Measurements from ENCODE around the gene ASIP.
"Not testable (repeated sequence)": the region's sequence is repeated elsewhere in the genome, so short reads cannot be mapped to it uniquely, and the experiment has no call there.

Gene ASIP

DNA sequence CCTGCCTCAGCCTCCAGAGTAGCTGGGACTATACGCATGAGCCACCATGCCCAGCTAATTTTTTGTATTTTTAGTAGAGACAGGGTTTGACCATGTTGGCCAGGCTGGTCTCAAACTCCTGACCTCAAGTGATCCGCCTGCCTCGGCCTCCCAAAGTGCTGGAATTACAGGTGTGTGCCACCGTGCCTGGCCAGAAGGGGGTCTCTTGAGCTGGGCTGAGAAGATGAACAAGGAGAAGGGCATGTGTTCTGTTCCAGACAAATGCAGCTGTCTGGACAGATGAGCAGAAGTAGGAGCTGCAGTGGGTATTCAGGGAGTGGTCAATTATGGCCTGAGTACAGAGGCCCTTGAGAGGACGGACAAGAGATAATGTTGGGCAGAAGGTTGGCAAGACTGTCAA is 46.3 kb downstream of the ASIP start:
- not testable (repeated sequence) for DNase-seq (ENCODE audit: low read depth)

DNA sequence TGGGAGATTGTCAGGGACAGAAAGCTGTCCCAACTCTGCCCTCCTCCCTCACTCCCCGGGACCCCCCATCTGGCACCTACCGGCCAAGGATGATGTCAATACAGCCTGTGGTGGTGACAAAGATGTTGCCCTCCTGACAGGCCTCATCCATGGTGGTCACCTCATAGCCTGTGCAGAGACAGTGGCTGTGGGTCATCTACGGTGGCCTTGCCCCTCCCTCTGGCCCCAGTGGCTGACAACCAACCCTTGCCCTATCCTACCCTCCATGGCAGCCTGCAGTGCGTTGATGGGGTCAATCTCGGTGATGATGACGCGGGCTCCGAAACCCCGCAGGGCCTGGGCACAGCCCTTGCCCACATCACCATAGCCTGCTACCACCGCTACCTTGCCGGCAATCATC is 49.2 kb downstream of the ASIP start:
- DNase-seq (ENCODE audit: low read depth): no peak

GRCh38 chr20:34292496-34292895 is 51.3 kb downstream of the ASIP start:
- DNase-seq (ENCODE audit: low read depth): no peak

GRCh38 chr20:34293119-34293518 is 51.9 kb downstream of the ASIP start:
- no peak for DNase-seq (ENCODE audit: low read depth)

DNA sequence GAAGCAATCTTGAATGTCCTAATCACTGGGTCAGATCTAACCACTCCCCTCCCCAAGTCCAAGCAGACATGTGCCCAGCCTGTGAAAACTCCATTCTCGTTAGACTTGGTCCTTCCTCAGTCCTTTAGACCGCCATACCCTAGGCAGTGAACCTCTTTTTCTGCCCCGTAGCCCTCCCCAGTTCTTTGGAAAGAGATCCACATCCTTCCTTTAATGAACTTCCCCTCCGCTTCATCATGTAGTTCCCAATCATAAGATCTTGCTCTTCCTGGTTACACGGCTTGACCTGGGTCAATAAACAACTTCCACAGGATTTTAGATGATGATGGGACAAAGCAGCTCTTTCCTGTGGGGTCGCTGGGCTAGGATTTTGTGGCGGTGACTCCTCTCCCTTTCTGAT is 52.4 kb downstream of the ASIP start:
- DNase-seq (ENCODE audit: low read depth): no peak

DNA sequence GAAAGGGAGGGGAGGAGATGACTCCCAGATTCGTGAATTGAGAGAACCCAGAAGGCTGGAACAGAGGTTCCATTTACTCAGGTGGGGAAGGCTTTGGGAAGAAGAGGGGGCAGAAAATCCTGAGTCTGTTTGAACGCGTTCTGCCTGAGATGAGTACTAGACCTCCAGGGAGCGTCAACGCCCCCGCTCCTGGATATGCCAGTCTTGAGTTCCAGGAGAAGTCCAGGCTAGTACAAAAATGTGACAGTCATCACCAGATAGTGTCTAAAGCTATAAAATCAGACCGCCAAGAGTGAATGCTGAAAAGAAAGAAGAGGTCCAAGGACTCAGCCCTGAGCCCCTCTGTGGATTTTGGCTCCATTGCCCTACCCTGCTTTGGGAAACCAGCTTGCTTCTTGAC is 53.3 kb downstream of the ASIP start:
- DNase-seq (ENCODE audit: low read depth): no peak

- DNase-seq (ENCODE audit: low read depth): no peak
Measured at GRCh38 chr20:34295284-34295683, 54.1 kb downstream of the ASIP start.

- no peak for DNase-seq (ENCODE audit: low read depth)
Measured at GRCh38 chr20:34296468-34296867, 55.2 kb downstream of the ASIP start.

GRCh38 chr20:34298294-34298784 is 57.1 kb downstream of the ASIP start:
- not testable (repeated sequence) for DNase-seq (ENCODE audit: low read depth)

- DNase-seq (ENCODE audit: low read depth): no peak
Measured at GRCh38 chr20:34299556-34300255, 58.5 kb downstream of the ASIP start.

- no peak for DNase-seq (ENCODE audit: low read depth)
Measured at GRCh38 chr20:34300256-34300806, 59.1 kb downstream of the ASIP start.

DNA sequence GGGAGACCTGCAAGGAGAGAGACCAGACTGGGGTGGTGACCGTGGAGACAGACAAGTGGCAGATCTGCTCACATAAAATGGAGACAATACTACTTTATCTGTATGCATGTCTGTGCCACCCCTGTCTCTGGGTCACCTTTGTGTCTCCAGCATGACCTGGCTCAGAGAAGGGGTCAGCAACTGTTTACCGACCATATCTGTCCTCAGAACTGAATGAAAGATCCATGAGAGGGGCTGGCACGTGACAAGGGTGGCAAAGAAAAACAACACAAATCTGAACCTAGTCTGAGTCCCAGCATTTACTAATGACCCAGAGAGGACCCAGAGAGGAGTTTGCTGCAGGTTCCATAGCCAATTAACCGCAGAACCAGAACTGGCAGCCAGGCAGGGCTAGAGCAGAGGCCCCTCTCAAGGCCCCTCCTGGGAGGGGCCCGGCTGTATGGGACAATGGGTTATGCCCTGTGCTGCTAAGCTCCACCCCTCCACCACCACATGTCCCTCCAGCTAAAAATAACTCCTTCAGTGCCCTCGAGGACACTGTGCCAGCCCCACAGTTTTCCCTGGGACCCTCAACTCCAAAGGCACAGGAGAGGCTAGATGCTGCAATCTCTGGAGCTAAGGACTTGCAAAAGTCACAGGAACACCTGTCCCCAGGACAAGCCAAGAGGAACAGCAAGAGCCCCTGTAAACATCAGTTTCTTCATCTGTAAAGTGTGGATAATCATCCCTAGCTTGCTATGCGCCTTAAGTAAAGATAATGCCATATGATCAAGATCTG is 59.8 kb downstream of the ASIP start:
- DNase-seq (ENCODE audit: low read depth): no peak

- no peak for DNase-seq (ENCODE audit: low read depth)
Measured at GRCh38 chr20:34301587-34302311, 60.5 kb downstream of the ASIP start.

- no peak for DNase-seq (ENCODE audit: low read depth)
Measured at GRCh38 chr20:34302312-34302722, 61.1 kb downstream of the ASIP start.

DNA sequence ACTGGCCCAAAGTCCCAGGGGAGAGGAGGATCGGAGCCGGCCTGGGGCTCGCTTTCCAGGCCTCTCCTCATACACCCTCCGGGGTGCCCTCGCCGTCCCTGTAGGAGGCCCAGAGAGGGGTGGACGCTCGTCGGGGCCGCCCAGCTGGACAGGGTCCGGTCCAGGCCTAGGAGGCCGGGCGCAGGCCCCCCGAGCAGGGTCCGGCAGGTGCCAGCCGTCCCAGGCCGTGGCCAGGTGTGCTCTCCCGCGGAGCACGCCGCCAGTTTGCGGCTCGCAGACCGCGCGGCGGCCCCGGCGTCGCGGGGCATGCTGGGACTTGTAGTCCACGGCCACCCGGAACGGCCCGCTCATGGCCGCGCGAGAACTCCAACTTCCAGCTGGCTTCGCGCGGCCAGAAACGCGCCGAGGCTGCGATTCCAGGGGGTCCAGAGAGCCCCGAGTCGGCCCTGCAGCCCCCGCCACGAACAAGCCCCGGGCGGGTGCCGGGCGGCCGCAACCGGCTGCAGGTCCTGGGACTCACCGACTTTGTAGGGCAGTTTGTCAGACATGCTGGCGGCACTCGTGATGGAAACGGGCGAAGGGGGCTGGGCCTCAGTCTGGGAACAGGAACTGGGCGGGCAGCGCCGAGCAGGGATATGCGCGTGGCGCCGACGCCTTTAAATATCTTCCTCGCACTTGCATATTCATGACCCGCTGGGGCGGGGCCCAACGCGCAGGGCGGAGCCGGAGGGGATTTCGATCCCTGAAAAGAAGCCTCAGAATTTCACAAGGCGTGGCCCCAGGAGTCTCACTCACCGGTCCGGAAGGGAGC is 61.7 kb downstream of the ASIP start, which contains the start of gene AHCY:
Gene AHCY (minus strand): TSS at position 633 of the 811 bp plus-strand sequence. CDS start 85 bp downstream, at position 548.
- peak; percentile 83 for DNase-seq (ENCODE audit: low read depth)

DNA sequence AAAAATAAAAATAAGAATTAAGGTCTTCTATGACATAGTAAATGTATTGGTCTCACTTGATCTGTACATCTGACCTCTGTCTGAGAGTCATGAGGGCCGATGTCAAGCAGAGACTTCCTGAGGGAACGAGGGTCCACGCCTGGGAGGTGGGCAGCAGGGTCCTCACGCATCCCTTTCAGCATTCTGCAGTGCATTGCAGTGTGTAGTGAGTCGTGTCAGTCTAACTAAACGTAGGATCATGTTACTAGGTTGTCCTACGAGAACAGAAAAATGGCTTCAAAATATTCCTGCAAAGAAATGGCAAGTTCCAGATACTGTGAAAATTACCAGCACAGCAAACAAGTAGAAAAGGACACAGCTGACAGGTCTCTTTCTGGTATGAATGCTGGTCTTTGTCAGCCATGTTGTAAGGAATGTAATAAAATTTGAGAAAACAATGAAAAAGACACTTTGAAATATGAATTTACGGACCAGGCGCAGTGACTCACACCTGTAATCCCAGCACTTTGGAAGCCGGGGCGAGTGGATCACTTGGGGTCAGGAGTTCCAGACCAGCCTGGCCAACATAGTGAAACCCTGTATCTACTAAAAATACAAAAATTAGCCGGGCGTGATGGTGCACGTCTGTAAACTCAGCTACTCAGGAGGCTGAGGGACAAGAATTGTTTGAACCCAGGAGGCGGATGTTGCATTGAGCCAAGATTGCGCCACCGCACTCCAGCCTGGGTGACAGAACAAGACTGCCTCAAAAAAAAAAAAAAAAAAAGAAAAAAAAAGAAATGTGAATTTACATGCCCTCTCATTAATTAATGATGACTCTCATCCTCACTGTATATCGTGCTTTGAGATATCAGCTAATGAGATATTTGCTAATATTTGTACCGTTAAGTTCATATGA is 64.4 kb downstream of the ASIP start:
- DNase-seq (ENCODE audit: low read depth): no peak

- no peak for DNase-seq (ENCODE audit: low read depth)
Measured at GRCh38 chr20:34309691-34310090, 68.5 kb downstream of the ASIP start.

- DNase-seq (ENCODE audit: low read depth): no peak
Measured at GRCh38 chr20:34310481-34311117, 69.4 kb downstream of the ASIP start.

DNA sequence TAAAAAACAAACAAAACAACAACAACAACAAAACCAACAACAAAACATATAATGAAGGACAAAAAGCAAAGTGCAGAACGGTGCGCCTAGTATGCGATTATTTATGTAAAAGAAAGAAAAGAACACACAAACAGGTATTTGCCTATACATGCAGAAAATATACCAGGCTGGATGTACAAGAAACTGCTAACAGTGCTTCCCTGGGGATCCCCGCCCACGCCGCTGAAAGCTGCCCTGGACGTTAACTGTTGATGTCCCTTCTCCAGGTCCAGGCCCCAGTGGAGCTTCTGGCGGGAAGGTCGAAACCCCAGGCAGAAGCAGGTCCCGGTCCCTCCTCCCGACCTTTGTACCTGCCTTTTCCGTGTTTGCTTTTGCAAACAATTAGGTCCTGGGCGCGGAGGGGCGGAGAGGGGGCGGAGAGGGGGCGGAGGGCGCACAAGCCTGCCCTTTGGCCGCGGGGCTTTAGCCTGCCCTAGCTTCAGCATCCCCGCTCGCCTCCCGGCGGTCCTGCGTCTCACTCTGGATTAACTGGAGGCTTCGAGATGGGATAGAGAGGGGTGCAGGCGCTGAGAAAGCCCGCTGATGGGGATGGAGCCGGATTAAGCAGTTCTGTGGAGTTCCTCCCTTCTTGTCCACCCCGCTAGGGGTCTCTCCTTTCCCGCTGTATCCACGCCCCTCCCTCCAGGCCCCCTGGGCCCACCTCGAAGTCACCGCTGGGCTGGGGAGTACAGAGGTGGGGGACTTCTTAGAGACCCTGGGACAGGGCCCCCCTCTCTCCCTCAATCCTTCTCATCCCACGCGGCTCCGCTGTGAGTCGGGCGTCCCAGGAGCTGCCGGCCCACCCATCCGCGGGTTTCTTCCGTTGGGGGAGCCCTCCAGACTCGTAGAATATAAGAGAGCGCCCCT is 70.1 kb downstream of the ASIP start:
- DNase-seq (ENCODE audit: low read depth): no peak

Data from activated T-cell treated with anti-CD3 and anti-CD28 coated beads for 1 hour (primary cell).